GM18861 (cell line): Measurements from ENCODE around the gene CREBBP.
"Not testable (repeated sequence)": the region's sequence is repeated elsewhere in the genome, so short reads cannot be mapped to it uniquely, and the experiment has no call there.

Experiments
- ATAC-seq: cut with Tn5 transposase; IDR thresholded peaks from one replicate; pipeline ENCODE4 v1.9.1; 2021; ENCODE audit not compliant: unreplicated experiment

Gene CREBBP

GRCh38 chr16:3717235-3718018 is 163.1 kb downstream of the CREBBP start, which contains the start of gene TRAP1:
TSS of gene TRAP1 (minus strand) at chr16:3717524. CDS start at chr16:3717508, 16 bp downstream.
- peak; percentile 83 for ATAC-seq

DNA sequence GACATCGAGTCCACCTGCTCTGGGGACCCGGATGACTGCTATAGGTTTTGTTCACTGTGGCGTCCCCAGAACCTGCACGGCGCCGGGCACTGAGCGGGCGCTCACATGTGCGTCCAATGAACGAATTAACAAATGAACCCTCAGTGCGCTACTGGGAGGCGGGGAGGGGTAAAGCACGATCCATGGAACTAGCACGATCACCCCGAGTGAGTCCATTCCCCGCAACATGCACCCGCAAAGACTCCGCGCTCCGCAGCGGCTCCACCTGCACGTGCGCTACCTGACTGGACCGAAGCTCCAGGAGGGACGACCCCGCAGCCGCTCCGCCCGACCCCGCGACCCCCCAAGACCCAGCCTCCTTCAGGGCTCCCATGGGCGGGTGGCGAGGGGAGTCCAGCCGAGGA is 163.7 kb downstream of the CREBBP start:
- ATAC-seq: peak; percentile 16

DNA sequence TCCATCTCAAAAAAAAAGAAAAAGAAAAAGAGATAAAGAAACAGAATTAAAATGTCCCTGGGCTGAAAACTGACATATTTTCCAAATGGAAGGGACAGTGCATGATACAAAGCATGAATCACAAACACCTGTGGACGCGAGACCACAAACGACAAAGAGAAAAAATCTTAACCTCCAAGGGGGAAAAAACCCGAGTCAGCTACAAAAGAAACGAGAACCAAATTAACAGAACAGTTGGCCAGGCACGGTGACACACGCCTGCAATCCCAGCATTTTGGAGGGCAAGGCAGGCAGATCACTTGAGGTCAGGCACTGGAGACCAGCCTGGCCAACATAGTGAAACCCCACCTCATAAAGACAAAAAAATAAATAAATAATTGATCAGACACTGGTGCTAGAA is 165.1 kb downstream of the CREBBP start:
- ATAC-seq: no peak

DNA sequence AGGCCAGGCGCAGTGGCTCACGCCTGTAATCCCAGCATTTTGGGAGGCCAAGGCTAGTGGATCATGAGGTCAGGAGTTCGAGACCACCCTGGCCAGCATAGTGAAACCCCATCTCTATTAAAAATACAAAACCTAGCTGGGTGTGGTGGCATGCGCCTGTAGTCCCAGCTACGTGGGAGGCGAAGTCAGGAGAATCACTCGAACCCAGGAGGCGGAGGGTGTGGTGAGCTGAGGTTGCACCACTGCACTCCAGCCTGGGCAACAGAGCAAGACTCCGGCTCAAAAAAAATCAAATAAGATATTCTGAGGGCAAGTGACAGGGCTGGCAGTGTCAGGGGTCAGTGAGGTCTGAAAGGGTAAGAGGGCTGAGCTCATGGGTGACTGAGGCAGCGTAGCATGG is 166.1 kb downstream of the CREBBP start:
- ATAC-seq: not testable (repeated sequence)

DNA sequence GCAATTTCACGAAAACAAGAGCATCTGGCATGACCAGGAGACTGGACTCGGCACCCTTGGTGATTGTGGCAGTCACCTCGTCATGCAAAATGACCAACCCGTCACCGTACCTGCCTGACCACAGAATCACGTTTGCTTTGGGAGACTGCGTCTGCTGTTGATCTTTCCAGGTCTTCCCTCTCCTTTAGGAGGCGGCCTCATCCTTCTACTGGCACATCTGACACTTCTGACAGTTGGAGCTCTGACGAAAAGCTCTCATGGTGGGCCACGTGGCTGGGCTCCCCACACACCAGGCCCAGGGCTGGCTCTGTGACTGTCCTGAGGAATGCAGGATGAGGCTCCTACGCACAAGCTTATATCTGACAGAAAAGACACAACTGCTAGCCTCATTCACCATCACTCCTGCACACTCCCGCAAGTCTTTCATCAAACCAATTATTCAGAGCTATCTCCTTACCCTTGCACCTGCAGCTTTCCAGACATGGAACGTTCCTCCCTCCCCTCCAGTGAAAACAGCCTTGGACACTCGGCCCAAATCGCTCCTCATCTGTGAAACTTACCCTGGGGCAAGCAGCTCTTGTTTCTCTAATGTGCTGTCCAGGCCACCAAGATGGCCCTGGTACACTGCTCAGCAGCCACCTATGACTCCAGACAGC is 166.8 kb downstream of the CREBBP start:
- ATAC-seq: no peak

DNA sequence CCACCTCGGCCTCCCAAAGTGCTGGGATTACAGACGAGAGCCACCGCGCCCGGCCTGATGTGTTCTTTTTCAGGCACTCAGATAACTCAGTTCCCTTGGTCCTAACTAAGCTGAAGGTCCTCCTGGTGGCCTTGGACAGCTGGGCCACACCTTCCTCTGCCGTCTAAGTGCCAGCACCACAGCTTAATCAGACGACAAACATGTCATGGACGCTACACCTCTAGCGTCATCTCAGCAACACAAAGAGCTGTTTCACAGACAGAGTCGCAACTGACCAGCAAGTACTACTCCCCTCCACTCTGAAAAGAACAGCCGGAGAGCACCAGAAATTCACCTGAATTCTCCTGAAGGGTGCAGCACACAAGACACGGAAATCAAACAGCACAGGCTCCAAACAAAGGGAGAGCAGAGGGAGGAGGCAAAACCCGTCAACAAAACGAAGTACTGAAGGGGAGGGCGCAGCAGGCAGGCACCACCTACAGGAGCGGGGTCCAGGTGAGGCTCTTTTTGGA is 167.6 kb downstream of the CREBBP start:
- no peak for ATAC-seq

DNA sequence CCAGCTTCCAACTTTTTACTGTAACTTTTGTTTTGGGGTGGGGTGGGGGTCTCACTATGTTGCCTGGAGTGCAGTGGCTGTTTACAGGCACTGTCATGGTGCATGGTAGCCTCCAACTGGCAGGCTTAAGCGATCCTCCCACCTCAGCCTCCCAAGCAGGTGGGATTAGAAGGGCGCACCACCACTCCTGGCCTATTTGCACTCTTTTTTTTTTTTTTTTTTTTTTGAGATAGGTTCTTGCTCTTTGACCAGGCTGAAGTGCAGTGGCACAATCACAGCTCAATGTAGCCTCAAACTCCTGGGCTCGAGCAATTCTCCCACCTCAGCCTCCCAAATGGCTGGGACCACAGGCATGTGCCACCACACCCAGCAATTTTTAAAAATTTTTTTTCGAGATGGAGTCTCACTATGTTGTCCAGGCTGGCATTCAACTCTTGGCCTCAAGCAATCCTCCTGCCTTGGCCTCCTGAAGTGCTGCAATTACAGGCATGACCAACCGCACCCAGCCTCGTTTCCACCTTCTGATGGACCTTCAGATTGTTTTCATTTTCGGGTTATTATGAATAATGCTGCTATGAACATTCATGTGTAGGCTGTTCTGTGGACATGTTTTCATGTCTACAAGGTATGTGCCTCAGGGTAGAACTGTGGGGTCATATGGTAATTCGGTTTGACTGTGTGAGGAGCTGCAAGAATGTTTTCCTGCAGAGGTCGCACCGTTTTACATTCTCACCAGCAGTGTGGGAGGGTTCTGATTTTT is 174.1 kb downstream of the CREBBP start:
- no peak for ATAC-seq

DNA sequence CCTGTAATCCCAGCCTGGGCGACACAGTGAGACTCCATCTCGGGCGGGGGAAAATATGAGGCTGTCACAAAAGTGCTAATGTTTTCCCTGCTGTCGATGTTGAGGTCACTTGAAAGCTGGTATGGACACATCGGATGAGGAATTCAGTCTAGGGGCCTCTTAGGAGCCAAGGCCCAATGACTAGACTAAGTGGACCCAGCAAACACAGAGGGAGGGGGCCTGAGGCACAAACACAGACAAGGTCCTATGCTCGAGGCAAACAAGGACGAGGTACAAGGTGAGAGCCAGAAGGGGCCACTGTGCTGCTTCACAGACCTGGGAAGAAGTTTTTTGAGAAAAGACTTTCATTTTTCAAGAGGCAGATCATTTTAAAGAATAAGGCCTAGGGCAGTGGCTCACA is 178.4 kb downstream of the CREBBP start:
- no peak for ATAC-seq

- ATAC-seq: no peak
These were observed 179.0 kb downstream of the CREBBP start for GRCh38 chr16:3701531-3701930.

DNA sequence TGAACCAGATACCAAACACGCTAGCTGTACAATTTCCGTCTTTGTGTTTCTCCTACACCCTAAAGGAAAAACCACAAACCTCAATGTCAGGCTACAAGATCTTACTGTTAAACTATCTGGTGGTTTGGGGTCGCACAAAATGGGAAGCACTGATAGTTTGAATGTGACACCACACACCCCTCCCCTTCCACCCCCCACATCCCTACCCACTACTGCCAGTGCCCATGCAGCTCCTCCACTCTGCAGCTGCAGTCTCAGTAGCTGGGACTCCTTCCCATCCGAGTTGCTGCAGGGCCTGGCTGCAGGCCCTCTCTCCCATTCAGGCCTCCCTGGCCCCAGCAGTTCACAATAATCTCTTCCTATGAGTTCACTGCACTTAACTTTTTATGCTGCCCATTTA is 181.6 kb downstream of the CREBBP start:
- ATAC-seq: no peak

GRCh38 chr16:3696425-3697218 is 183.9 kb downstream of the CREBBP start:
- no peak for ATAC-seq

DNA sequence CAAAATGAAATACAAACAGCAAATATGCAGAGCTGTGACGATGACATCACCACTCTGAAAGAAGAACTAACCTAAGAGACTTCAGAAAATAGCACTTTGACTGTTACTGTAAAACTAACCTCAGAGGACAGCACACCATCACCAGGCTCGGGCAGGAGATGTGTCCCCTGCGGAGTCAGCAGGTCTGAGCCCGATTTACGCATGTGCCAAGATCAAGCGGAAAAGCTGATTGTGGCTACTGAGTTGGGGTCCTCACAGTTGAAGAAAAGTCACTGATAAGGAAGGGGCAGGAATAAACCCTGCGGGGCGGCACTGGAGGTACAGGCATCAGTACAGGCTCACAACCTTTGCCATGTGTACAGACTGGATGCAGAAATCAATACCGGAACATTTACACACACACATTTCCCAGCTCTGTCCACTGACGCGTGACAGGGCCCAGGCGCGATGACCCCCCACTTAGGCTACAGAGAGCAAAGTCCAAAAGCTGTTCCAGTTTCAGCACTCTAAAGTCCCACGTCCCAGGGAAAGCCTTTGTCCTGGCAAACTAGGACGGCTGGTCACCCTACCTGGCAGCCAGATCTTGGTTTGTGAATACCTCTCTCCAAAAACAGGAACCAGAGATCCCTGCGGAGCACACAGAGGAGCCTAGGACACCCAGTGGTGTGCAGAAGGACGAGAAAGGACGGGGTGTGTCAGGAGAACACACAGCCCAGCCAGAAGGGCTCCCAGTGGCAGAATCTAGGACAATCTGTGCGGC is 184.7 kb downstream of the CREBBP start:
- ATAC-seq: no peak

DNA sequence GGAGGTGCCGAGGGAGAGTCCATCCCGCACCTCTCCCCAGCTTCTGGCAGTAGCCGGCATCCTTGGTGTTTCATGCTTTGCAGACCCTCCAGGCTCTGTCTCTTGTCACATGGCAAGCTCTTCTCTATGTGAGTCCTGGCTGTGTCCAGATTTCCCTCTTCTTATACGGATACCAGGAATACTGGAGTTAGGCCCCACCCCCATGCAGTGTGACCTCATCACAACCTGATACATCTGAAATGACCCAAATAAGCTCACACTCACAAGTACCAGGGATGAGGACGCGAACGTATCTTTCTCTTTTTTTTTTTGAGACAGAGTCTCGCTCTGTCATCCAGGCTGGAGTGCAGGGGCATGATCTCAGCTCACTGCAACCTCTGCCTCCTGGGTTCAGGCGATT is 186.5 kb downstream of the CREBBP start:
- no peak for ATAC-seq

- ATAC-seq: no peak
These were observed 188.8 kb downstream of the CREBBP start for GRCh38 chr16:3691761-3692160.

DNA sequence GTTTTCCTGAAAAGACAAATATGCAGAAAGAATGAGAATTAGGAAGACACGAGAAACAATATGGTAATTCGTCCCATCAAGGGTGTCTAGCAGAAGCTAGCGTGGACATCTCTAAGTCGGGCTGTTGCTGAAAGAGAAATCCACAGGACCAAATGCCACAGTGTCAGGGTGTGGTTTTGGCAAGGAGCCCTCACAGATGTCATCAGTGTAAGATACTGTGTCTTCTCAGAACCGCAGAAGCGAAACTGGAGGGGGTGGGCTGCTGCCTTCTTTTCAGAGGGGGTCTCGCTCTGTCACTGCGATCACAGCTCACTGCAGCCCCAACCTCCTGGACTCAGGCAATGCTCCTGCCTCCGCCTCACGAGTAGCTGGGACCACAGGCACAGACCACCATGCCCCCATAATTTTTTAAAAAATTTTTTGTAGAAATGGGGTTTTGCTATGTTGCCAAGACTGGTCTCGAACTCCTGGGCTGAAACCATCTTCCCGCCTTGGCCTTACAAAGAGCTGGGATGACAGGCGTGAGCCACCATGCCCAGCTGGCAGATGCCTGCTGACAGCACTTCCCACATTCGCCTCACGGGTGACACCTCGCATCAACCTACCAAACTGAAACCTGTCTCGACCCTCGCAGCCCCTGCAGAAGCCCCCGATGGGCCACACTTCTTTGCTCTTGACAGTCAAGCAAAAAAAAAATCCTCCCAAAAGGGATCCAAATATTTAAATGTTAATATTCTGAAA is 189.4 kb downstream of the CREBBP start:
- ATAC-seq: no peak

DNA sequence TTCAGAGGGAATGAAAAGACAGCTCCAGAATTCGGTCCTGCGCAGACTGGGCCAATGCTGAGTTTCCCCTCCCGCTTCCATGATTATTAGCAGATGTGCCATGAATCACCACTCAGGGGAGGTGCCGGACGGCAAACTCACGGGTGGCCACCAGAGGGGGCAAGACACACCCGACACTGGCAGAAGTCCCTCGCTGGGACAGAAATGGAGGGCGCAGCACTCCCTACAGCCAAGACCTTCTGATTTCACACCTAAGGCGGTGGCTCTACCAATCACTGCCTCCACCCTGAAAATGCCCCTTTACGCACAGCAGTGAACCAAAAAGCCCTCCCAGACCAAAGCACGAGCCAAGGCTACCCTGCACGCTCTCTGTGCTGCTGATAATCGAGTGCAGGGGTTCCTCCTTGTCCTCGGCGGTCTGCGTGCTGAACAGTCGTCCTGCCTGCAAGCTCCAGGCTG is 190.0 kb downstream of the CREBBP start:
- peak; percentile 75 for ATAC-seq

DNA sequence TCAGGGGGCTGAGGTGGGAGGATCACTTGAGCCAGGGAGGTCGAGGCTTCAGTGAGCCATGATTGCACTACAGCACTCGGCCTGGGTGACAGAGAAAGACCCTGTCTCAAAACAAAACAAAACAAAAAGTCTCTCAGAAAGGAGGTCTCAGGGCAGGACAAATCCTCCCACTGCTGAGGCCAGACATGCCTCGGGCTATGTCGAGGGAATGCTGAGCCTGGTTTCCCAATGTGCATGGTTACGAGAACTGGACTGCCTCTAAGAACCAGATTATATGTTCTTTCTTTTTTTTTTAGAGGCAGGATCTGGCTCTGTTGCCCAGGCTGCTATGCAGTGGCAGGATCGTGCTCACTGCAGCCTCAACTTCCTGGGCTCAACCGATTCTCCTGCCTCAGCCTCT is 190.8 kb downstream of the CREBBP start:
- no peak for ATAC-seq

DNA sequence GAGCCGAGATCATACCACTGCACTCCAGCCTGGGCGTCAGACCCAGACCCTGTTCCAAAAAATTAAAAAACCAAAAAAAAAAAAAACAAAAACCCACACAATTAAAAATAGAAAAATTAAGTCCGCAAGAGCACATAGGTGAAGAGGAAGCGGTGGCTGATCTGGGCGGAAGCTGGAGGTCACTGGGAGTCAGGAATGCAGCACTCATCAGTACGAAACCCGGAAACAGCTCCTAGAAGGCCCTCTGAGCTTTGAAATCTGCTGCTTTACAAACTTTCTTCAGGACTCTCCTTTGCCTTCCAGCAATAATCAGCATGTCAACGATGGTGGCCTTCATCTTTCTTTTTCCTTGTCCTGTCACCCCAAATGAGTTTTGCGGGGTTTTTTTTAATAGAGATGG is 192.7 kb downstream of the CREBBP start:
- ATAC-seq: no peak

- ATAC-seq: no peak
These were observed 193.5 kb downstream of the CREBBP start for GRCh38 chr16:3687021-3687420.
